GM19467 (cell line): ENCODE results near the gene CORO2B.

ENCODE experiments used
- ATAC-seq: cut with Tn5 transposase; IDR thresholded peaks from one replicate; pipeline ENCODE4 v1.9.1; 2021; ENCODE audit warnings: mild to moderate bottlenecking, moderate library complexity; ENCODE audit not compliant: unreplicated experiment

Gene CORO2B

GRCh38 chr15:68572309-68572708, 6.5 kb upstream of the CORO2B start:
- ATAC-seq = no peak

- no peak for ATAC-seq
Observed at GRCh38 chr15:68572921-68573320, 5.9 kb upstream of the CORO2B start.

GRCh38 chr15:68574046-68574445, 4.7 kb upstream of the CORO2B start:
- ATAC-seq = no peak

GRCh38 chr15:68574629-68575028, 4.2 kb upstream of the CORO2B start:
- ATAC-seq = no peak

- ATAC-seq = no peak
Observed at GRCh38 chr15:68576235-68576892, 2.4 kb upstream of the CORO2B start.

- ATAC-seq = no peak
Observed at GRCh38 chr15:68578175-68578979, 416 bp upstream of the CORO2B start.

GRCh38 chr15:68580026-68580882, 1.5 kb downstream of the CORO2B start:
- no peak for ATAC-seq

- no peak for ATAC-seq
Observed at GRCh38 chr15:68580883-68581155, 2.0 kb downstream of the CORO2B start.

- no peak for ATAC-seq
Observed at GRCh38 chr15:68581725-68582124, 2.9 kb downstream of the CORO2B start.

- no peak for ATAC-seq
Observed at GRCh38 chr15:68582236-68582635, 3.4 kb downstream of the CORO2B start.

GRCh38 chr15:68582864-68583263, 4.1 kb downstream of the CORO2B start:
- ATAC-seq = no peak

- ATAC-seq = no peak
Observed at GRCh38 chr15:68583321-68583720, 4.5 kb downstream of the CORO2B start.

- no peak for ATAC-seq
Observed at GRCh38 chr15:68583936-68584755, 5.4 kb downstream of the CORO2B start.

GRCh38 chr15:68584756-68585573, 6.2 kb downstream of the CORO2B start:
- ATAC-seq = no peak

- ATAC-seq = no peak
Observed at GRCh38 chr15:68585574-68586273, 6.9 kb downstream of the CORO2B start.

- ATAC-seq = no peak
Observed at GRCh38 chr15:68586274-68586961, 7.6 kb downstream of the CORO2B start.

- no peak for ATAC-seq
Observed at GRCh38 chr15:68587769-68588385, 9.1 kb downstream of the CORO2B start.

GRCh38 chr15:68589053-68589452, 10.3 kb downstream of the CORO2B start:
- no peak for ATAC-seq
